HepG2 (cell line): ENCODE results near the gene SEPTIN3. TPM values are rescaled to one million over a fixed set of nuclear protein-coding genes. Genes with fewer than 3 reads are reported as not detected.
A peak's percentile ranks its signal among the peaks of the same experiment; 100 is the strongest.

ENCODE experiments used
- DMTF1 ChIP-seq: sonication (generic); formaldehyde crosslinking; IDR thresholded peaks from 2 replicates; pipeline ENCODE4 v1.4.0; 2020; ENCODE audit warnings: mild to moderate bottlenecking, missing genetic modification reagents
- ELF1 ChIP-seq: sonication (generic); formaldehyde crosslinking; IDR thresholded peaks from 2 replicates; pipeline ENCODE4 v1.4.0; 2020; ENCODE audit warnings: missing genetic modification reagents
- FOSL2 ChIP-seq: sonication (generic); formaldehyde crosslinking; IDR thresholded peaks from 2 replicates; pipeline ENCODE4 v1.4.0; 2020; ENCODE audit warnings: missing genetic modification reagents
- GATAD2A ChIP-seq: IDR thresholded peaks from 2 replicates; pipeline ENCODE4 v1.6.1; 2016
- HOXA7 ChIP-seq: sonication (generic); formaldehyde crosslinking; IDR thresholded peaks from 2 replicates; pipeline ENCODE4 v1.8.1; 2022; ENCODE audit warnings: mild to moderate bottlenecking, missing genetic modification reagents, moderate library complexity
- ISL2 ChIP-seq: sonication (generic); formaldehyde crosslinking; IDR thresholded peaks from 2 replicates; pipeline ENCODE4 v1.5.0; 2020; ENCODE audit warnings: missing genetic modification reagents
- KLF13 ChIP-seq: sonication (generic); formaldehyde crosslinking; IDR thresholded peaks from 2 replicates; pipeline ENCODE4 v1.4.0; 2020; ENCODE audit warnings: mild to moderate bottlenecking, missing genetic modification reagents
- MAX ChIP-seq: IDR thresholded peaks from 2 replicates; pipeline ENCODE4 v1.6.1; 2012; ENCODE audit warnings: inconsistent platforms
- MXI1 ChIP-seq: IDR thresholded peaks from 3 replicates; pipeline ENCODE4 v1.6.1; 2012; ENCODE audit warnings: low read depth, low read length, inconsistent platforms, borderline replicate concordance
- SAFB2 ChIP-seq: sonication (generic); formaldehyde crosslinking; IDR thresholded peaks from 2 replicates; pipeline ENCODE4 v1.5.1; 2020; ENCODE audit warnings: missing genetic modification reagents, low read depth, mild to moderate bottlenecking, borderline replicate concordance
- TAF1 ChIP-seq: sonication (generic); formaldehyde crosslinking; IDR thresholded peaks from 2 replicates; pipeline ENCODE4 v1.4.0; 2020; ENCODE audit warnings: missing genetic modification reagents
- YEATS4 ChIP-seq: sonication (generic); formaldehyde crosslinking; IDR thresholded peaks from 2 replicates; pipeline ENCODE4 v1.4.0; 2020; ENCODE audit warnings: missing genetic modification reagents, borderline replicate concordance
- ZBTB10 ChIP-seq: sonication (generic); formaldehyde crosslinking; IDR thresholded peaks from 2 replicates; pipeline ENCODE4 v1.4.0; 2020; ENCODE audit warnings: missing genetic modification reagents, borderline replicate concordance
- ZBTB20 ChIP-seq: sonication (generic); formaldehyde crosslinking; IDR thresholded peaks from 2 replicates; pipeline ENCODE4 v1.8.1; 2023; ENCODE audit warnings: missing genetic modification reagents, low read depth, mild to moderate bottlenecking, borderline replicate concordance
- ZFX ChIP-seq: sonication (generic); formaldehyde crosslinking; IDR thresholded peaks from 2 replicates; pipeline ENCODE4 v1.4.0; 2020; ENCODE audit warnings: mild to moderate bottlenecking, low read depth, missing genetic modification reagents, moderate library complexity
- ZNF121 ChIP-seq: sonication (generic); formaldehyde crosslinking; IDR thresholded peaks from 2 replicates; pipeline ENCODE4 v1.5.0; 2020; ENCODE audit warnings: mild to moderate bottlenecking, missing genetic modification reagents
- ZNF33A ChIP-seq: sonication (generic); formaldehyde crosslinking; IDR thresholded peaks from 2 replicates; pipeline ENCODE4 v1.5.1; 2020; ENCODE audit warnings: missing genetic modification reagents, mild to moderate bottlenecking, moderate library complexity, borderline replicate concordance
- ZNF430 ChIP-seq: sonication (generic); formaldehyde crosslinking; IDR thresholded peaks from 2 replicates; pipeline ENCODE4 v1.9.0; 2021; ENCODE audit warnings: mild to moderate bottlenecking, missing genetic modification reagents
- ZNF564 ChIP-seq: sonication (generic); formaldehyde crosslinking; IDR thresholded peaks from 2 replicates; pipeline ENCODE4 v1.8.1; 2023; ENCODE audit warnings: mild to moderate bottlenecking, missing genetic modification reagents
- ZSCAN29 ChIP-seq: sonication (generic); formaldehyde crosslinking; conservative IDR thresholded peaks from 2 replicates; pipeline ENCODE4 v1.4.0; 2020; ENCODE audit warnings: mild to moderate bottlenecking, missing genetic modification reagents
- ZSCAN30 ChIP-seq: sonication (generic); formaldehyde crosslinking; IDR thresholded peaks from 2 replicates; pipeline ENCODE4 v1.5.0; 2020; ENCODE audit warnings: mild to moderate bottlenecking, missing genetic modification reagents
- polyA plus RNA-seq, 8 experiments: library from polyadenylated mRNA; depleted of rRNA in 3 of 8; stranded (reverse) in 7 of 8; unstranded in 1 of 8; fragments of >200 nt; fragmentation: Illumina TruSeq in 4 of 8; extraction: Trizol in 4 of 8; gene quantifications; 2 replicates each; pipeline versions ENCODE4 v1.2.1 to v1.2.3, GENCODE V29; 2011 to 2016; ENCODE audit warnings: low read depth in 4 of 8, missing spikeins in 1 of 8, mixed read lengths in 1 of 8; ENCODE audit not compliant: insufficient read depth in 1 of 8
- total RNA-seq, 5 experiments: library from RNA; depleted of rRNA; stranded (reverse); fragments of >200 nt; fragmentation: Illumina TruSeq; extraction: Trizol; gene quantifications; 2 replicates each; pipeline ENCODE4 v1.2.3, GENCODE V29; 2016; ENCODE audit warnings: low read depth in 1 of 5

Gene SEPTIN3
- total and polyA plus RNA-seq, 2 of the 13 experiments (the other 11 are each of a cell fraction or from before 2014, with no cell fraction given), result 0.04 TPM; not detected in 1

GRCh38 chr22:41940832-41941765, 28.1 kb upstream of the SEPTIN3 start (continued):
- TF ChIP-seq ZNF564 (CRISPR knock-in tag) (no peak), ZBTB10 (CRISPR knock-in tag) (no peak), ZNF33A (CRISPR knock-in tag) (no peak), ISL2 (no peak), SAFB2 (CRISPR knock-in tag) (no peak), ZNF121 (CRISPR knock-in tag) (peak; percentile 28; the same call in 1 of the 2 replicates), DMTF1 (CRISPR knock-in tag) (no peak), GATAD2A (CRISPR knock-in tag) (peak; percentile 17; the same call in 1 of the 2 replicates), ELF1 (CRISPR knock-in tag) (0 out of 2 replicates have a peak, but pooled peaks have one; percentile 27), ZBTB20 (CRISPR knock-in tag) (no peak), YEATS4 (CRISPR knock-in tag) (no peak), ZNF430 (CRISPR knock-in tag) (no peak), TAF1 (CRISPR knock-in tag) (no peak), ZSCAN30 (CRISPR knock-in tag) (no peak), MXI1 (peak; percentile 38; the same call in 1 of the 3 replicates), ZSCAN29 (CRISPR knock-in tag) (no peak), KLF13 (CRISPR knock-in tag) (no peak), FOSL2 (CRISPR knock-in tag) (0 out of 2 replicates have a peak, but pooled peaks have one; percentile 20), MAX (peak; percentile 33; the same call in 1 of the 2 replicates), HOXA7 (no peak), ZFX (CRISPR knock-in tag) (peak; percentile 35; the same call in 1 of the 2 replicates)
